ENCODE measurements around the gene PROX1. TPM values are rescaled to one million over a fixed set of nuclear protein-coding genes. Genes with fewer than 3 reads are reported as not detected.

The PROX1 gene
- polyA plus RNA-seq, 3 donors: 0.07 TPM; not detected in 2

DNA sequence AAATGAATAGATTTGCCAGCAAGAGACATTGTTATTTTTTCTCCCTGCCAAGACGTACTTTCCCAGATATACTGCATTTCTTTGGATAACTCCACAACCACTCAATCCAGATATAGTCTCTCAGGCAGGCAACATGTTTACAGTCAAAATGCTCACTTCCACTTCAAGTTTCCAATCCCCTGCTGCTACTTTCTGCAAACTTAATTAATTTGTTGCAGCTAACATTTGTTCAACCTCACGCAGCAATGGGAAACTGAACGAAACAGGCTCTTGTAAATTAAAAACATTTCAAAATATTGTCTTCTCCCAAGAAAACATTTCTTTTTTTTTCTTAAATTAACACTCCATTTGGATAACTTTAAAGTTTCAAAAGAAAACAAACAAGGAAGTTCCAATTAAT lies 45.7 kb upstream of the PROX1 start:
- DNase-seq: no peak
- Histone ChIP-seq H3K4me1 (ENCODE audit: control insufficient read depth in 1 of 2, insufficient read depth in 2 of 2, low read length in 2 of 2) (no peaks in the 10 kb centered on the region), H3K4me2 (replicated peaks; ENCODE audit: extremely low read depth, low read length, poor library complexity, severe bottlenecking) (no peak overlapping the region), H3K79me2 (ENCODE audit: insufficient read depth, low read length) (no peaks in the 10 kb centered on the region), H3K4me3 (replicated peaks in 1 of 3; ENCODE audit: low read depth in 2 of 3, low read length in 3 of 3) (no peak overlapping the region), H3K9me3 (replicated peaks in 1 of 2; ENCODE audit: control insufficient read depth in 1 of 2, insufficient read depth in 1 of 2, low read length in 2 of 2) (no peaks in the 10 kb centered on the region), H3K9ac (ENCODE audit: insufficient read depth, low read length, poor library complexity, severe bottlenecking) (no peak overlapping the region), H3K36me3 (replicated peaks in 1 of 2; ENCODE audit: control insufficient read depth in 1 of 2, insufficient read depth in 2 of 2, low read length in 2 of 2) (no peaks in the 10 kb centered on the region), H2AFZ (ENCODE audit: insufficient read depth, low read depth, low read length, poor library complexity, severe bottlenecking) (no peak overlapping the region), H4K20me1 (ENCODE audit: insufficient read depth, low read length) (no peaks in the 10 kb centered on the region), H3K27me3 (ENCODE audit: control insufficient read depth in 2 of 2, insufficient read depth in 2 of 2, low read length in 2 of 2) (no peaks in the 10 kb centered on the region), H3K27ac (ENCODE audit: low read depth in 1 of 2, low read length in 2 of 2) (no peak overlapping the region)
- H3K27ac Mint-ChIP-seq: no peak overlapping the region
- TF ChIP-seq, protein P1, sequence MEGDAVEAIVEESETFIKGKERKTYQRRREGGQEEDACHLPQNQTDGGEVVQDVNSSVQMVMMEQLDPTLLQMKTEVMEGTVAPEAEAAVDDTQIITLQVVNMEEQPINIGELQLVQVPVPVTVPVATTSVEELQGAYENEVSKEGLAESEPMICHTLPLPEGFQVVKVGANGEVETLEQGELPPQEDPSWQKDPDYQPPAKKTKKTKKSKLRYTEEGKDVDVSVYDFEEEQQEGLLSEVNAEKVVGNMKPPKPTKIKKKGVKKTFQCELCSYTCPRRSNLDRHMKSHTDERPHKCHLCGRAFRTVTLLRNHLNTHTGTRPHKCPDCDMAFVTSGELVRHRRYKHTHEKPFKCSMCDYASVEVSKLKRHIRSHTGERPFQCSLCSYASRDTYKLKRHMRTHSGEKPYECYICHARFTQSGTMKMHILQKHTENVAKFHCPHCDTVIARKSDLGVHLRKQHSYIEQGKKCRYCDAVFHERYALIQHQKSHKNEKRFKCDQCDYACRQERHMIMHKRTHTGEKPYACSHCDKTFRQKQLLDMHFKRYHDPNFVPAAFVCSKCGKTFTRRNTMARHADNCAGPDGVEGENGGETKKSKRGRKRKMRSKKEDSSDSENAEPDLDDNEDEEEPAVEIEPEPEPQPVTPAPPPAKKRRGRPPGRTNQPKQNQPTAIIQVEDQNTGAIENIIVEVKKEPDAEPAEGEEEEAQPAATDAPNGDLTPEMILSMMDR (IDR thresholded peaks at IDR 0.05): no peak
- WGBS (ENCODE audit: insufficient coverage): 89% methylated on average over 2 of the region's 3 CpGs
- intact Hi-C loops (cut with micrococcal nuclease): no loop called here
- no peak overlapping the region for H3K4me3 Mint-ChIP-seq
- peaks cover 0 to 8% (median 0%) of the 10 kb centered on the region in 3 donors for H3K27me3 Mint-ChIP-seq (ENCODE audit: low read depth in 3 of 3)
- no peaks in the 10 kb centered on the region for H3K36me3 Mint-ChIP-seq
- H3K4me1 Mint-ChIP-seq: no peaks in the 10 kb centered on the region
- H3K9me3 Mint-ChIP-seq: peaks cover 0 to 4% (median 0%) of the 10 kb centered on the region in 7 donors

DNA sequence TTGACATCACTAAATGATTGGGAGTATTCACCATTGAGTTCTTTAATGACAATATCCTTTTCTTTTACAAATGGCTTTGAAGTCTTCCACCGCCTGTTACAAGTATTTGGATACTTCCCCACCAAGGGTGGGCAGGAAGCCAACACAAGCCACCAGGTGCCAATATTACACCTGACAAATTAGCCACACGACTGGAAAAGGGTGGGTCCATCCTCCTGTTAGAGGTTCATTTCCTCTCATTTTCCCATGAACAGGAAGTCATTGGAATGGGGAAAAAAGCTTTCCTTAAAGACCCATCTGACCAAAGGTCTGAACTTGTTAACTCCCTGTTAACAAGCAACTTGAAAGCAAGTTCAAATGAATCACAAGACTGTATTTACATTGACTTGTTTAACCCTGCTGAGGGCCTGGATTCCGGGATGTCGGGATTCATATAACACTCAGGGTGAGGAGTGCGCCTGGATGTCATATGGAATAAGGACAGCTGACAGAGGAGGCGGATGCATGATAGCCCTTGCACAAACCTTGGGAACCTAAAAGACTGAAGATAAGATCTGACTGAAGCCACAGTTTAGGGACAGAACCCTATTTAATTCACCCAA lies 40.5 kb upstream of the PROX1 start:
- H3K9ac ChIP-seq (ENCODE audit: insufficient read depth, low read length, poor library complexity, severe bottlenecking): no peak overlapping the region
- no peaks in the 10 kb centered on the region for H3K9me3 ChIP-seq (replicated peaks in 1 of 2; ENCODE audit: control insufficient read depth in 1 of 2, insufficient read depth in 1 of 2, low read length in 2 of 2)
- no peaks in the 10 kb centered on the region for H3K27me3 ChIP-seq (ENCODE audit: control insufficient read depth in 2 of 2, insufficient read depth in 2 of 2, low read length in 2 of 2)
- Mint-ChIP-seq H3K9me3 (peaks cover 0 to 2% (median 0%) of the 10 kb centered on the region in 7 donors), H3K4me3 (no peak overlapping the region), H3K27me3 (ENCODE audit: low read depth in 3 of 3) (peaks cover 0 to 6% (median 0%) of the 10 kb centered on the region in 3 donors), H3K4me1 (no peaks in the 10 kb centered on the region), H3K27ac (no peak overlapping the region), H3K36me3 (no peaks in the 10 kb centered on the region)
- TF ChIP-seq, protein P1 (IDR thresholded peaks at IDR 0.05): no peak
- no peaks in the 10 kb centered on the region for H4K20me1 ChIP-seq (ENCODE audit: insufficient read depth, low read length)
- H3K4me3 ChIP-seq (replicated peaks in 1 of 3; ENCODE audit: low read depth in 2 of 3, low read length in 3 of 3): no peak overlapping the region
- H2AFZ ChIP-seq (ENCODE audit: insufficient read depth, low read depth, low read length, poor library complexity, severe bottlenecking): no peak overlapping the region
- H3K4me1 ChIP-seq (ENCODE audit: control insufficient read depth in 1 of 2, insufficient read depth in 2 of 2, low read length in 2 of 2): no peaks in the 10 kb centered on the region
- intact Hi-C loops (cut with micrococcal nuclease): no loop called here
- no peak overlapping the region for H3K27ac ChIP-seq (ENCODE audit: low read depth in 1 of 2, low read length in 2 of 2)
- no CpG with 5 or more reads among the region's 6 CpGs for WGBS (ENCODE audit: insufficient coverage)
- H3K36me3 ChIP-seq (replicated peaks in 1 of 2; ENCODE audit: control insufficient read depth in 1 of 2, insufficient read depth in 2 of 2, low read length in 2 of 2): no peaks in the 10 kb centered on the region
- H3K79me2 ChIP-seq (ENCODE audit: insufficient read depth, low read length): no peaks in the 10 kb centered on the region
- H3K4me2 ChIP-seq (replicated peaks; ENCODE audit: extremely low read depth, low read length, poor library complexity, severe bottlenecking): no peak overlapping the region
- no peak for DNase-seq

Measured in CD14-positive monocyte (primary cell).